GM13976 (cell line): Measurements from ENCODE around the gene CYP21A2.

Experiments used
- DNase-seq: peaks from one replicate; pipeline ENCODE4 v3.0.0; 2012; ENCODE audit warnings: low spot score
- in situ Hi-C: fragments of 300-500 bp; cut with MboI; formaldehyde crosslinking; loops from one replicate; pipeline ENCODE4 v1.12.0; 2022; ENCODE audit warnings: low sequenced_read_pairs, mixed read lengths, inconsistent platforms; ENCODE audit not compliant: unreplicated experiment
- TF ChIP-seq, protein P1 (sequence below): IDR thresholded peaks from 2 replicates; pipeline ENCODE4 v1.5.1; 2012; ENCODE audit warnings: borderline replicate concordance, mild to moderate bottlenecking; ENCODE audit not compliant: insufficient read depth; ENCODE audit errors: extremely low read depth, missing control alignments, control extremely low read depth

Gene CYP21A2

GRCh38 chr6:32081168-32081990 is 43.2 kb downstream of the CYP21A2 start:
- in situ Hi-C loops = no loop called here
- TF ChIP-seq, protein P1, sequence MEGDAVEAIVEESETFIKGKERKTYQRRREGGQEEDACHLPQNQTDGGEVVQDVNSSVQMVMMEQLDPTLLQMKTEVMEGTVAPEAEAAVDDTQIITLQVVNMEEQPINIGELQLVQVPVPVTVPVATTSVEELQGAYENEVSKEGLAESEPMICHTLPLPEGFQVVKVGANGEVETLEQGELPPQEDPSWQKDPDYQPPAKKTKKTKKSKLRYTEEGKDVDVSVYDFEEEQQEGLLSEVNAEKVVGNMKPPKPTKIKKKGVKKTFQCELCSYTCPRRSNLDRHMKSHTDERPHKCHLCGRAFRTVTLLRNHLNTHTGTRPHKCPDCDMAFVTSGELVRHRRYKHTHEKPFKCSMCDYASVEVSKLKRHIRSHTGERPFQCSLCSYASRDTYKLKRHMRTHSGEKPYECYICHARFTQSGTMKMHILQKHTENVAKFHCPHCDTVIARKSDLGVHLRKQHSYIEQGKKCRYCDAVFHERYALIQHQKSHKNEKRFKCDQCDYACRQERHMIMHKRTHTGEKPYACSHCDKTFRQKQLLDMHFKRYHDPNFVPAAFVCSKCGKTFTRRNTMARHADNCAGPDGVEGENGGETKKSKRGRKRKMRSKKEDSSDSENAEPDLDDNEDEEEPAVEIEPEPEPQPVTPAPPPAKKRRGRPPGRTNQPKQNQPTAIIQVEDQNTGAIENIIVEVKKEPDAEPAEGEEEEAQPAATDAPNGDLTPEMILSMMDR = no peak
- DNase-seq = no peak

DNA sequence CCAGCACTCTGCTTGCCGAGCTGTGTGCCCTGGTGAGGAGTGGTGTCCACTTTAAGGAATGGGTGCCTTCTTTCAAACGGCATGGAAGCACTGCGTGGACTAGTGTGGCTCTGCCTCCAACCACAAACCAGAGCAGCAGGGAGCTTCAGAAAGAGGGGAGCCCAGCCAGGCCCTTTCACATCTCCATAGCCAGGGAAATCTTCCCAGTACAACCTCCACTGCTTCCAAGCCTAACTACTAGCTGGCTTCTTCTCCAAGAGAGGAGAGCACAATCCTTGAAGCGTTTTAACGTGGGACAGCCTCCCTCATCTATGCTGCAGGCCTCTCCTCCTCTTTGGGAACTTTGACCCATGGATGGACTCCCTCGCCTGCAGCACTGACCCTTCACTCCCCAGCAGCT is 44.3 kb downstream of the CYP21A2 start:
- TF ChIP-seq, protein P1 = no peak
- no peak for DNase-seq
- in situ Hi-C loops = no loop called here

DNA sequence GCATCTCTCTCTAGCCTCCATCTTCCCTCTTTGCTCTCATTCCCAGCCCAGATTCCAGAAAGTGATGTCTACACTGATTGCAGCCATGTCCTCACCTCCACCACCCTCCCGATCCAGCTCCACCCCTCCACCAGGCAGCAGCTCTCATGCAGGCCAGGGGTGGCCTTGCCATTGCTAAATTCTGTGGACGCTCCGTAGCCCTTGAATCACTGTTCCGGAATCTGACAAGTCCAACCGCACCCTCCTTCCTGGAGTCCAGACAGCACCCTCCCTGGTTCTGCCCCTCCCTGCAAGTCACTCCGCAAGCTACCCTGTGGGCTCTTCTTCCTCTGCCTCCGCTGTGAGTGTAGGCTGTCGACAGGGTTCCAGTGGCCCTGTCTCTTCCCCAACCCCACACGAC is 44.7 kb downstream of the CYP21A2 start:
- in situ Hi-C loops = no loop called here
- TF ChIP-seq, protein P1 = no peak
- DNase-seq = no peak

DNA sequence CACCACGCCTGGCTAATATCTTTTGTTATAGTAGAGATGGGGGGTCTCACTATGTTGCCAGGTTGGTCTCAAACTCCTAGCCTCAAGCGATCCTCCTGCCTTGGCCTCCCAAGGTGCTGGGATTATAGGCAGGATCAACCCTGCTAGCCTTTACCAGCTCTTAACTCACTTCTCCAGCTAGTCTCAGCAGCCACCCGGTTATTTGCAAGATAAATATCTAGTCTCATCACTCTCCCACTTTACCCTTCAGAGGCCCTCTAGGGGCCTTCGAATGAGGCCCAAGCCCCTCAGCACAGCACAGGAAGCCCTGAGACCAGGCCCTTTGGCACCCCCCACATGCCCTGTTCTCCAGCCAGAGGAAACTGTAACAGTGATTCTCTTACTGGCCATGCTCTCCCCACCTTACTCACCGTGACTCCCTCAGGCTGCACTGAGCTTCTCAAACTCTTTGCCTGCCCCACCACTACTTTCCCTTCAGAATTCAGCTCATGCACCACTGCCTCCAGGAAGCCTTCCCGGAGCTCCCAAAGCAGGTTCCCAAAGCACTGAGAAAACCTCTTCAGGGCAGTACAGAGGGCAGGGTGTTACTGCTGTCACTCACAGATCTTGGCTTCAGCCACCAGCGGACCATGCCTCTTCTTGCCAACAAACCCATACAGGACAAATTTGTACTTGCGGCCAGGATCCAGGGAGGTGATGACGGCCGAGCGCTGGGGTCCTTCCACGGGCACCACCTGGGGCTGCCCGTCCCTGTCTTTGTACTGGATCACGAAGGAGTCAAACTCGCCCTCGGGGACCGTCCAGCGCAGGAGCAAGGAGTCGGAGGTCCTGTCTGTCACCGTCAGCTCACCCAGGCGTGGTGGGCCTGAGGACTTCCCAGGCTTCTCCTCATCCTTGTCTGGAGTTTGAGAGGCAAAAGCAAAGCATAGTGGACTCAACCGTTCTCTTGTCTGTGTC is 45.9 kb downstream of the CYP21A2 start:
- no peak for DNase-seq
- TF ChIP-seq, protein P1 = no peak
- in situ Hi-C loops = no loop called here

DNA sequence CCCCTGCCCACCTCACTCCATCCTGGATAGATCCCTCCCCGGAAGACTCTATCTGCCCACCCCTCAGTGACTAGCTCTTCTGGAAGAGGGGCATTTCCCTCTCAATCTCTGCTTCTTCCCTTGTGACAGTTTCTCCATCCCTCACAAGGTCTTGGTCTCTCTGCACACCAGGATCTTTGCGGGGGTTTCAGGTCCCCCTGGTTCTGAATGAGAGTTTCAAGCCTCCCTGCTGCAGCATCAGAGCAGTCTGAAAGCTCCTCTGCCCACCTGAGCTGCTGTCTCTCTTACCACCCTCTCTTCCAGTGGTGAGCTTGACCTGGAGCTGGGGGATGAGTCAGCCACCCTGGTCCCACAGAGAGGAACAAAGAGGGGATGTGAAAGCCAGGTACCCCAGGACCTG is 46.6 kb downstream of the CYP21A2 start:
- in situ Hi-C loops = no loop called here
- DNase-seq = no peak
- TF ChIP-seq, protein P1 = no peak

GRCh38 chr6:32085759-32086459 is 47.7 kb downstream of the CYP21A2 start:
- TF ChIP-seq, protein P1 = no peak
- peak; percentile 52 for DNase-seq
- in situ Hi-C loops = no loop called here
